ENCODE results near the gene COQ7. TPM values are rescaled to one million over a fixed set of nuclear protein-coding genes. Genes with fewer than 3 reads are reported as not detected.

The COQ7 gene
- total and polyA plus RNA-seq, 2 experiments from 2014 or later = 17.9 to 21.7 TPM

- peaks cover 22% of the 10 kb centered on the region for H3K36me3 Mint-ChIP-seq (ENCODE audit: low read depth)
- Histone ChIP-seq H3K9me2 (ENCODE audit: insufficient read depth) (0 out of 2 replicates have a peak, but pooled peaks cover 3% of the 10 kb centered on the region), H4K20me1 (replicated peaks; ENCODE audit: insufficient read depth) (no peaks in the 10 kb centered on the region), H3K79me2 (replicated peaks; ENCODE audit: insufficient read depth) (no peaks in the 10 kb centered on the region), H3K4me3 (peak overlapping the region; percentile 52), H3K36me3 (ENCODE audit: insufficient read depth) (no peaks in the 10 kb centered on the region), H3F3A (replicated peaks; ENCODE audit: low read depth) (no peaks in the 10 kb centered on the region), H3K27ac (ENCODE audit: low read depth) (no peak overlapping the region), H3K4me1 (ENCODE audit: insufficient read depth) (no peaks in the 10 kb centered on the region), H3K4me2 (peak overlapping the region; percentile 81), H3K27me3 (ENCODE audit: insufficient read depth) (peaks cover 18% of the 10 kb centered on the region), H2AFZ (peak overlapping the region; percentile 97)
- DNase-seq (ENCODE audit: low spot score) = no peak
- peaks cover 11% of the 10 kb centered on the region for H3K27me3 Mint-ChIP-seq (ENCODE audit: insufficient read depth, low read depth, poor library complexity)
- peaks cover 8% of the 10 kb centered on the region; the same call in 1 of the 3 replicates for H3K9me3 Mint-ChIP-seq
- peak; percentile 14 for ATAC-seq
- H3K4me3 Mint-ChIP-seq = peak overlapping the region; percentile 63; the same call in 1 of the 3 replicates
- no peak overlapping the region for H3K27ac Mint-ChIP-seq
- no peaks in the 10 kb centered on the region for H3K4me1 Mint-ChIP-seq
- TF ChIP-seq, protein P1, sequence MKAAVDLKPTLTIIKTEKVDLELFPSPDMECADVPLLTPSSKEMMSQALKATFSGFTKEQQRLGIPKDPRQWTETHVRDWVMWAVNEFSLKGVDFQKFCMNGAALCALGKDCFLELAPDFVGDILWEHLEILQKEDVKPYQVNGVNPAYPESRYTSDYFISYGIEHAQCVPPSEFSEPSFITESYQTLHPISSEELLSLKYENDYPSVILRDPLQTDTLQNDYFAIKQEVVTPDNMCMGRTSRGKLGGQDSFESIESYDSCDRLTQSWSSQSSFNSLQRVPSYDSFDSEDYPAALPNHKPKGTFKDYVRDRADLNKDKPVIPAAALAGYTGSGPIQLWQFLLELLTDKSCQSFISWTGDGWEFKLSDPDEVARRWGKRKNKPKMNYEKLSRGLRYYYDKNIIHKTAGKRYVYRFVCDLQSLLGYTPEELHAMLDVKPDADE (IDR thresholded peaks at IDR 0.05) = no peak
- TF ChIP-seq CTCF (conservative IDR thresholded peaks at IDR 0.05; ENCODE audit: low read depth in 2 of 2) (no peak), ZNF331 (CRISPR knock-in tag; IDR thresholded peaks at IDR 0.05; ENCODE audit: low read depth) (no peak), ZNF462 (CRISPR knock-in tag; IDR thresholded peaks at IDR 0.05) (no peak), JUNB (IDR thresholded peaks at IDR 0.05; ENCODE audit: unreplicated experiment) (no peak), EZH2phosphoT487 (IDR thresholded peaks at IDR 0.05; ENCODE audit: unreplicated experiment) (no peak)
Observed at GRCh38 chr16:19085679-19086200, 18.3 kb downstream of the COQ7 start.

Measured in GM23338 (cell line).